HG03175 (cell line): ENCODE data around the gene VPS4A.
"Not testable (repeated sequence)": the region's sequence is repeated elsewhere in the genome, so short reads cannot be mapped to it uniquely, and the experiment has no call there.

Source experiments
- ATAC-seq: cut with Tn5 transposase; IDR thresholded peaks from one replicate; pipeline ENCODE4 v1.9.1; 2021; ENCODE audit warnings: mild to moderate bottlenecking, moderate library complexity; ENCODE audit not compliant: unreplicated experiment

Gene VPS4A

GRCh38 chr16:69326172-69326873 is 15.2 kb downstream of the VPS4A start:
- ATAC-seq = no peak

GRCh38 chr16:69327585-69328310 is 16.6 kb downstream of the VPS4A start:
- no peak for ATAC-seq

DNA sequence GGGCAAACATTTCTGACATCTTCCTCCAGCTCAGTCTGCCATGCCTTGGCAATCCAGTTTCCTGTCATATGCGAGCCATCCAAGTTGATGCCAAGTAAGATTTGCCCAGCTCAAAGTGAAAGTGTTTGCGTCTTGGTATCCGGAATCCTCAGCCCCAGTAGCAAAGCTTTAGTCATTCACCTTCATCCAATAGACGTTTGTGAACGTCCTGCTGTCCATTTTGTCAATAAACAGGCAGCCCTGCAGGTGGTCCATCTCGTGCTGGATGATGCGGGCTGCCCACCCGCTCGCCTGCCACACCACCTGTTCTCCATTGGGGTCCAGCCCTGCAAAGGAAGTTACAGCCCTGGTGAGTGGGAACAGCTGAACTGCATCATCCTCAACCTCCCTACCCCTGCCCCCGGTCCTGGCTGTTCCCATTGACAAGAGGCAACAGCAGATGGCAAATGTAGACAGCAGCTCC is 17.7 kb downstream of the VPS4A start:
- no peak for ATAC-seq

GRCh38 chr16:69329369-69330285 is 18.5 kb downstream of the VPS4A start:
- peak; percentile 42 for ATAC-seq

DNA sequence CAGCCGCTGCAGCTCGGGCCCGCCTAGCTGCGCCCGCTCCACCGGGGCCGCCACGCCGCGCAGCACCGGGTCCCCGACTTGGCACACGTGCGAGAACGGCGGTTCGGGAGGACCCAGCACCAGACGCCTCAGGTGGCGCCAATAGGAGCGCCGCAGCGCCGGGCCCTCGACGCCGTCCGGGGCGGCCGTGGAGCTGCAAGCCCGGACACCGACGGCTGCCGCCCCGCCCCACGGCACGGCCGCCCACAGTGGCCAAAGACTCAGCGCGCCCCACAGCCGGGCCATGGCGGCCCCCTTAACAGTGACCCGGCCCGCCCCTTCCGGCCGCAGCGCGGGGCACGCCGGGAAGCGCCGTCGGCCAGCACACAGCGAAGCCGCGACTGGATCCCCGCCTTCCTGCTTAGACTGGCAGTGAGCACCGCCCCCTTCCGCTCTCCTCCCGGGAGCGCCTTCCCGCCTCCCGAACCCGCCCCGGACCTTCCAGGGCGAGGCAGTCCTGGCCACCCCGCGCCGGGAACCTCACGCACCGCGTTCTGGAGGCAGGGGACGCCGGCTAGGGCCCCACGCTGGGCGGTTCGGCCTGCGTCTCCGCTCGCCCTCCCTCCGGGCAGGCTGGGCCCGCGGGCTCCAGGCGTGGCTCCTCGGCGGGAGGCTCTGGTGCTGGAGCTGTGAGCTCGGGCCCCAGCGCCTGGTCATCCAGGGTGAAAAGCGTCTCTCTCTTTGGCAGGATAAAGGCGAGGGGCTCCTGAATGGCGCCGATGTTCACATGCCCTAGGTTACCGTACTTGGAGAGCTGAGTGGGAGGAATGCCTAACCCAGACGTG is 19.3 kb downstream of the VPS4A start, which contains the start of gene PDF:
TSS of gene PDF (minus strand) at position 303 of the 824 bp plus-strand sequence. CDS start at position 285, 18 bp downstream.
- ATAC-seq = peak; percentile 91

DNA sequence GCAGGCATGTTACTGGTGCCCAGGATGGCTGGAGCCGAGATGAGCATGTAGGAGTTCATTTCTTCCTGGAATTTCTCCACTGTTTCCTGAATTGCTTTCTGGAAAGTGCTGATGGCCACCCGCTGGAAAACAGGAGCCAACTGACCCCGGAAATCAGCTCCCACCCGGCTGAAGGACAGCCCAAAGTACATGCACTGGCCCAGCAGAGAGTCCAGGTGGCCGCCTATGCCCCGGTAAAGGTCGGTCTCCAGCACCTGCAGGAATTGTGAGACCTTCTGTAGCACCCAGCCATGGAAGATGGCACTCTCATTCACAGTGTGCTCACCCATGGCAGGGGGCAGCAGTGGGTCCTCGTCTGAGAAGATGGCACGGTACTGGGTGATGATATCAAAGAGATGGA is 23.5 kb downstream of the VPS4A start:
- ATAC-seq = no peak

DNA sequence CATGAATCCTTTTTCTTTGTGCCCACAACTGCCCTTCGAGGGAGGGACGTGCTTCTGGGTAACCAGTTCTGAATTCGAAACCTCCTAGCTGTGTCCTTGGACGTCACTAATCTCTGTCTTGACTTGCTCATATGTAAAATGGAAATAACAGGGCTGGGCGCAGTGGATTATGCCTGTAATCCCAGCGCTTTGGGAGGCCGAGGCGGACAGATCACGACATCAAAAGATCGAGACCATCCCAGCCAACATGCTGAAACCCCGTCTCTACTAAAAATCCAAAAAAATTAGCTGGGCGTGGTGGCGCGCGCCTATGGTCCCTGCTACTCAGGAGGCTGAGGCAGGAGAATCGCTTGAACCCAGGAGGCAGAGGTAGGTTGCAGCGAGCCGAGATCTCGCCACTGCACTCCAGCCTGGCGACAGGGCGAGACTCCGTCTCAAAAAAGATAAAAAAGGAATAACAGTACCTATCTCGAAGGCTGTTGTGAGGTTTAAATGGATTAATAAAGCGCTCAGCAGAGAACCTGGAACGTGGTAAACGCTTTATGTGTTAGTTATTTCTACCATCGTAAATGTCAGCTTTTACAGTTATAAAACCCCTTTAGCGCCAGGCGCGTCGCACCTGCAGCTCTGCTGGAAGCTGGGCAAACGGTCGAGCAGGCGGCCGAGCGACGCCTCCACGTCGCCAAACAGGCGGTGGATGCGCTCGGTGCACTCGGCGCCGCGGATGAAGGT is 27.6 kb downstream of the VPS4A start:
- ATAC-seq = no peak

GRCh38 chr16:69339289-69340094 is 28.3 kb downstream of the VPS4A start, which contains the start of the genes COG8 and NIP7:
Gene COG8, minus strand, starts transcription at chr16:69339564. Its CDS starts 12 bp downstream, at chr16:69339552.
Gene NIP7, plus strand, starts transcription at chr16:69339772. Its CDS starts 58 bp downstream, at chr16:69339830.
- peak; percentile 88 for ATAC-seq

DNA sequence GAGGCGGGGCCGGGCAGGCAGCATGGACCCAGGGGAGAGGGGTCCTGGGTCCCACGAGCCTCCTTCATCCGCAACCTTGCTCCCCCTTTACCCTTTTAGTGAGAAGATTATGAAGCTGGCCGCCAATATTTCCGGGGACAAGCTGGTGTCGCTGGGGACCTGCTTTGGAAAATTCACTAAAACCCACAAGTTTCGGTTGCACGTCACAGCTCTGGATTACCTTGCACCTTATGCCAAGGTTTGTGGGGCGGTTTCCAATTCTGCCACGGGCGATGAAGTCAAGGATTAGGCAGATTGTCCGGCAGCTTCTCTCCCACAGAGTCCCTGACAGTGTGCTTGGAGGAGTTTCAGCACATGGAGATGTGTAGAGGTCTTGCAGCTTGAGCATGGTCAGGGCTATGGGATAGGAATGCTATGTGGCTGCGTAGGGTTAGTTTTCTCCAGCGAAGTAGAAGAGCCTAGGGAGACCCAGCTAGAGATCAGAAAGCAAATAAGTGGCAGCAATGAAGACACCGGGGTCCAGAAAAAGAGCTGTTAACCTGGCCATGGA is 29.0 kb downstream of the VPS4A start:
- ATAC-seq = no peak

DNA sequence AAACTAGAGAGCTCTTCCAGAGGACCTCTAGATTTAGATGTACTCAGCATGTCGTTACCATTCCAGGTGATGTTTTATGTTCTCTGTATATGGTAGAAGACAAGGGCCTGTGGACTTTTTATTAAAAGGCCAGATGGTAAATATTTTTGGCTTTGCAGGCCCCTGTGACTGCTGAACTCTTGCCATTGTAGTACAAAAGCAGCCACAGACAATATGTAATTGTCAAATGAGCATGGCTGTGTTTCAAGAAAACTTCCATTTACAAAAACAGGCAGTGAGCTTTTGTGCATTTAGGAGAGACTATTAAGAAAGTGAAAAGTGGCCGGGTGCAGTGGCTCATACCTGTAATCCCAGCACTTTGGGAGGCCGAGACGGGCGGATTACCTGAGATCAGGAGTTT is 33.0 kb downstream of the VPS4A start:
- ATAC-seq = no peak

DNA sequence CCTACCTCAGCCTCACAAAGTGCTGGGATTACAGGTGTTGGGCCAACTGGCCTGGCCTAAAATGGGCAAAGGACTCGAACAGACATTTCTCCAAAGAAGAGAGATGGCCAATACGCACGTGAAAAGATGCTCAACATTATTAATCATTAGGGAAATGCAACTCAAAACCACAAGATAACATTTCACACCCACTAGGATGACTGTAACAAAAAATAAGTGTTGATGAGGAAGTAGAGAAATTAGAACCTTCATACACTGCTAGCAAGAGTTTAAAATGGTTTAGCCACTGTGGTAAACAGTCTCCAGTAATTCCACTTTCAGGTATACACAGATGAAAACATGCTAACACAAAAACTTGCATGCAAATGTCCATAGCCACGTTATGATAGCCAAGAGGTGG is 34.8 kb downstream of the VPS4A start:
- ATAC-seq = peak; percentile 62

DNA sequence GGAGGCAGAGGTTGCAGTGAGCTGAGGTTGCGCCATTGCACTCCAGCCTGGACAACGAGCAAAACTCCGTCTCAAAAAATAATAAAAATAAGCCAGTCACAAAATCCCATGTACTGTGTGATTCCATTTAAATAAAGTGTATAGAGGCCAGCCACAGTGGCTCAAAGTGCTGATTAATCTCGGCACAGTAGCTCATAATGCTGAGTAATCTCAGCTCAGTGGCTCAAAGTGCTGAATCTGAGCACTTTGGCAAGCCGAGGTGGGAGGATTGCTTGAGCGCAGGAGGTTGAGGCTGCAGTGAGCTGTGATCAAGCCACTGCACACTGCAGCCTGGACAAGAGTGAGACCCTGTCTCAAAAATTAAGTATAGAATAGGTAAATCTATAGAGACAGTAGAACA is 35.5 kb downstream of the VPS4A start:
- ATAC-seq = no peak

DNA sequence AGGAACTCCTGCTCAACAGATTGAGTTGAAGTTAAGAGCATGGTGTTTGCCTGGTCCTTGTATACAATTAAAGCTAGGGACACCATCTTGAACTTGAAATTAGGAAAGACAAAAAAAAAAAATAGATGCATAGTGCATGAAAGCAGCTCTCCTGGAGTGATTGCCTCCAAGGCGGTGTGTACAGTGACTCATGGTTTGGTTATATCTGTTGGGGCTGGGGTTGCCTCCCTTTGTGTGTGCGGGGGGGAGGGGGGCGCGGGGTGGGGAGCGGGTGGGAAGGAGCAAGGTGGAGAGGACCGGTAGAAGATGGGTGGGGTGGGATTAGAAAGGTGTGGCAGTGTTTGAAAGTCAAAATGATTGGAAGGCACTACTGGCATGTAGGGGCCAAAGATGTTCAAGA is 37.1 kb downstream of the VPS4A start:
- ATAC-seq = no peak

DNA sequence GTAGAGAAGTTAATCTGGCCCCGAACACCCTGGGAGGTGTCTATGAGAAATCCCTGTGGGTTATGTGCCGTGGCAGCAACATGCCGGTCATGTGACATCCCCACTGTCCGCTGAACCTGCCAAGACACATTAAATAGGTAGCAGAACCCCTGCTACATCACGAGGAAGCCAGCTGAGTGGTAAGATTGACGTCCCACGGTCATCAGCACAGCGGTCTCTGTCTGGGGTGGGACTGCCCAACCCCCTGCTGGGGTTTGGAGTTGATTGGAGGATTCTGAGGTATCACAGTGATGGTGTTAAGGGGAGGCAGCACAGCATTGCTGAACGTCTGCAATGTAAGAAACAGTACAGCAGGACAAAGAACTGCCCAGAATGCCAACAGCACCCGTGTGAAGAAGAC is 38.4 kb downstream of the VPS4A start:
- no peak for ATAC-seq

DNA sequence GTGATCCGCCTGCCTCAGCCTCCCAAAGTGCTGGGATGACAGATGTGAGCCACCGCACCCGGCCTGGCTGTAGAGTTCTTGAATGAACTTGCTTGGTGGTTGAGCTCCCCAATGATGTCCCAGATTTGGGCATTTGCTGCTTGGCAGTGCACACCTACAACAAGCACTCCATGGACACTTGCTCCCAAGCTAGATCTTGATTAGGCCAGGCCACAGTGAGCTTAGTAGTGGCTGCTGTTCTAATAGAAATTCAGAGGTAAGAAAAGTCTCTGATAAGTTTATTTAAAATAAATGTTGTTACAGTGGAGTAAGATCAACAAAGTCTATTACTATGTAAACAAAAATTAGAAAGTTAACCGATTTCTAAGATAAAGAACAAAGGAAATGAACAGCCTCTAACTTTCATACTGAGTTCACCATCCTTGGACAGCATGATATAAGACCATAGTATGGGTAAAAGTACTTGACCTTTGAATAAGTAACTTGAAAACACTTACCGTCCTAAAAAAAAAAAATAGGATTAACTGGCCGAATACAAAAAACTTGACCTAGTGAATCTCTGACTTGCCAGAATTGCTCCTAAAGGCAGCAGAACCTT is 39.5 kb downstream of the VPS4A start:
- no peak for ATAC-seq

- ATAC-seq = no peak
Observed at GRCh38 chr16:69351309-69352027, 40.3 kb downstream of the VPS4A start, which contains the start of gene TMED6. Gene TMED6, minus strand, starts transcription at chr16:69351786. Its CDS starts 33 bp downstream, at chr16:69351753.

DNA sequence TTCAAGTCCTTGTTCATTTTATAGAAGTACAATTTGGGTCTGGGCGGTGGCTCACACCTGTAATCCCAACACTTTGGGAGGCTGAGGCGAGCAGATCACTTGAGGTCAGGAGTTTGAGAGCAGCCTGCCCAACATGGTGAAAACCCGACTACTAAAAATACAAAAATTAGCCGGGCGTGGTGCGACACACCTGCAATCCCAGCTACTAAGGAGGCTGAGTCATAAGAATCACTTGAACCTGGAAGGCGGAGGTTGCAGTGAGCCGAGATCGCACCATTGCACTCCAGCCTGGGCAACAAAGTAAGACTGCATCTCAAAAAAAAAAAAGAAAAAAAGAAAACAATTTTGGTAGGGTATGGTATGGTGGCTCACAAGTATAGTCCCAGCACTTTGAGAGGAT is 48.9 kb downstream of the VPS4A start:
- not testable (repeated sequence) for ATAC-seq
